HTR-8/SVneo (cell line): ENCODE data around the gene STRN3.
"Not testable (repeated sequence)": the region's sequence is repeated elsewhere in the genome, so short reads cannot be mapped to it uniquely, and the experiment has no call there.

Experiments used
- DNase-seq: peaks from one replicate; pipeline ENCODE4 v3.0.0; 2011; ENCODE audit warnings: low spot score, mixed read lengths; ENCODE audit not compliant: insufficient read length
- FAIRE-seq: peaks from 2 replicates; lab custom pipeline; 2011; peaks lifted over from hg19 to GRCh38; lab: Jason Lieb, UNC

STRN3 gene, protein sequence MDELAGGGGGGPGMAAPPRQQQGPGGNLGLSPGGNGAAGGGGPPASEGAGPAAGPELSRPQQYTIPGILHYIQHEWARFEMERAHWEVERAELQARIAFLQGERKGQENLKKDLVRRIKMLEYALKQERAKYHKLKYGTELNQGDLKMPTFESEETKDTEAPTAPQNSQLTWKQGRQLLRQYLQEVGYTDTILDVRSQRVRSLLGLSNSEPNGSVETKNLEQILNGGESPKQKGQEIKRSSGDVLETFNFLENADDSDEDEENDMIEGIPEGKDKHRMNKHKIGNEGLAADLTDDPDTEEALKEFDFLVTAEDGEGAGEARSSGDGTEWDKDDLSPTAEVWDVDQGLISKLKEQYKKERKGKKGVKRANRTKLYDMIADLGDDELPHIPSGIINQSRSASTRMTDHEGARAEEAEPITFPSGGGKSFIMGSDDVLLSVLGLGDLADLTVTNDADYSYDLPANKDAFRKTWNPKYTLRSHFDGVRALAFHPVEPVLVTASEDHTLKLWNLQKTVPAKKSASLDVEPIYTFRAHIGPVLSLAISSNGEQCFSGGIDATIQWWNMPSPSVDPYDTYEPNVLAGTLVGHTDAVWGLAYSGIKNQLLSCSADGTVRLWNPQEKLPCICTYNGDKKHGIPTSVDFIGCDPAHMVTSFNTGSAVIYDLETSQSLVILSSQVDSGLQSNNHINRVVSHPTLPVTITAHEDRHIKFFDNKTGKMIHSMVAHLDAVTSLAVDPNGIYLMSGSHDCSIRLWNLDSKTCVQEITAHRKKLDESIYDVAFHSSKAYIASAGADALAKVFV

DNA sequence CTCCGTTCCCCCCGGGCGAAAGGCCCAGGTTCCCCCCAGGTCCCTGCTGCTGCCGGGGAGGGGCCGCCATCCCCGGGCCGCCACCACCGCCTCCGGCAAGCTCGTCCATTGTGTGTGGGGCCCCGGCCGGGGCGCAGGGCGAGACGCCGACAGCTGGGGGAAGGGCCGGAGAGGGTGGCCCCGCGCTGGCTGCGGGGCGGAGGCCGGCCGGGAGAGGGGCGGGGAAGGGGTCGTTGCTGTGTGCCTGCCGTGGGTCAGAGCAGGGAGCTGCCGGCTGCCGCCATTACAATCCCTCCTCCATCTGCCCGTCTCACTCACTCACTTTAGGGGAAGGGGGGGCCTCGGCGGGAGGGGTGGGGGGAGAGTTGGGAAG lies at the start of gene STRN3:
STRN3 (minus strand) TSS at position 303 of the 373 bp plus-strand sequence; CDS start at position 109, 194 bp downstream.
- no peak for DNase-seq
- no peak for FAIRE-seq

DNA sequence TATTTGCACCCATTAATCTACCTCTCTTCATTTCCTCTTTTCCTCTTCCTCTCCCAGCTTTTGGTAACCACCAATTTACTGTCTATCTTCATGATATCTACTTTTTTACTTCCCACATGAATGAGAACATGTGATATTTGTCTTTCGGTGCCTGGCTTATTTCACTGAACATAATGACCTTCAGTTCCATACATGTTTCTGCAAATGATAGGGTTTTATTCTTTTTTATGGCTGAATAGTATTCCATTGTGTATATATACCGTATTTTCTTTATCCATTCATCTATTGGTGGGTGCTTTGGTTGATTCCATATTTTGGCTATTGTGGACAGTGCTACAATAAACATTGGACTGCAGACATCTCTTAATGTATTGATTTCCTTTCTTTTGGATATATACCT lies 49.0 kb upstream of the STRN3 start:
- DNase-seq, result no peak
- FAIRE-seq, result peak; percentile 26

DNA sequence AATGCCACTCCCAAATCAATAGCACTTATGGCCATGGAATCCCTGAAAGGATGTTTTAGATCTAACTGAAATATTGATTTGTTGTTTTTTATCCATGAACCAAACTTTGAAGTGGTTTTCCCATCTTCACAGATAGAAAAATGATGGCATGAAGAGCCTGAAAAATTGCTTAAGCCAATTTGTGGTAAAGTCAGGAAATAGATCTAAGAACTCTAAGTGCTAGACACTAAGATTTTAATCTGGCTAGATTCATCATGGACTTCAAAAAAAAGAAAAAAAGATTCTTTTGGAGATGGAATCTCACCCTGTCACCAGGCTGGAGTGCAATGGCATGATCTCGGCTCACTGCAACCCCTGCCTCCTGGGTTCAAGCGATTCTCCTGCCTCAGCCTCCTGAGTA lies 45.0 kb upstream of the STRN3 start:
- FAIRE-seq (no peak), DNase-seq (no peak)

DNA sequence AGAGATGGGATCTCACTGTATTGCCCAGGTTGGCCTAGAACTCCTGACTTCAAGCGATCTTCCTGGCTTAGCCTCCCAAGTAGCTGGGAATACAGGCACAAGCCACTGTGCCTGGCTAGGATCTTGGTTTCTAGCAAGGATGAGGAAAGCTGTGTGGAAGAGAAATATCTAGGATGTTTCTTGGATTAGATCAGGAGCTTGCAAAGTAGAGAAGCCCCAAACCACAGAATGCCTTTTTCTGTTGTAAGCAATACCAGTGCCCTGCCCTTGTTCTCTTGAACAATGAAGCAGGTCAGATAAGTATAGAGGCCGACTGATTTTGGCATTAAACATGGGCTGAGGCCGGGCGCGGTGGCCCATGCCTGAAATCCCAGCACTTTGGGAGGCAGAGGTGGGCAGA lies 44.3 kb upstream of the STRN3 start:
- DNase-seq (peak; percentile 95), FAIRE-seq (peak; percentile 98)

DNA sequence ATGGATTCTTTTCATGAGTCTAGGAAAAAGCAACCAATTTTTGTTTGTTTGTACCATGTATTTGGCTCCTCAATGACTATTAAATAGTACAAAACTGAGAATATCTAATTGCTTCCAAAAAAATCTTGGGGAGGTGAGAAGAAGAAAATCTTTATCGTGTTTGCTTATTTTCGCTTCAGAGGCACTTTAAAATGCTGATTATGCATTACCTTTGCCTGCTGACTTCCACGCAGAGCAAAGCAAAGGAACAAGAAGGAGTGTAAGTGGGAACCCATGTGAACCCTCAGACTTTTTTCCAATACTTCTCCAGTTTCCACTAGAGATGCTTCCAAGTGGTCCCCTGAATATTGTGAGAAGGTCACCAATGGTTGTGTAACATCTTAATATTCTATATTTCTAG lies 43.2 kb upstream of the STRN3 start:
- peak; percentile 54 for FAIRE-seq

DNA sequence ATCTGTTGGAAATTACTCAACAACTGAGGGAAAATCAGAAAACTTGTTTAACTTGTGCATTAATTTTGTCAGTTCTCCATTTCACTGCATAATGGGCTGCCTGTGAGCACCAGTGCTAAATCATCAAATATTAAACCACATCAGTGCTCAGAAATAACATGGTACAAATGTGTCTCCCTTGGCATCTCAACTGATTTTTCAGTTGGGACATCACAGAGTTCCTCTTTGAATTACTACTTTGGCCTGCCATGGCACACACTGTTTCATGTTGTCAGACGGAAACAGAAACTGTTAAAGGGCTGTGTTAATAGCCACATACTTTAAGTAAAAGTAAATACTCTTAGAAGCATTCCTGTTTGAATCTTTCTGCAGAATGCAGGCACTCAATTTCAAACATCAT lies 42.1 kb upstream of the STRN3 start:
- FAIRE-seq, result peak; percentile 38
- DNase-seq, result no peak

More for the DNA sequence above, 43.2 kb upstream of the STRN3 start:
- no peak for DNase-seq

DNA sequence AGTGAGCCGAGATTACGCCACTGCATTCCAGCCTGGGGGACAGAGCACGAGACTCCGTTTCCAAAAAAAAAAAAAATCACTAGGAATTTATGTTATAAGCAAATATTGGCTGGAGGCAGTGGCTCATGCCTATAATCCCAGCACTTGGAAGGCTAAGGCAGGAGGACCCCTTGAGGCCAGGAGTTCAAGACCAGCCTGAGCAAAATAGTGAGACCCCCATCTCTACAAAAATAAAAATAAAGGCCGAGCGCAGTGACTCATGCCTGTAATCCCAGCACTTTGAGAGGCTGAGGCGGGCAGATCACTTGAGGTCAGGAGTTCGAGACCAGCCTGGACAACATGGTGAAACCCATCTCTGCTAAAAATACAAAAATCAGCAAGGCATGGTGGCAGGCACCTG lies 36.7 kb upstream of the STRN3 start:
- not testable (repeated sequence) for FAIRE-seq, DNase-seq

DNA sequence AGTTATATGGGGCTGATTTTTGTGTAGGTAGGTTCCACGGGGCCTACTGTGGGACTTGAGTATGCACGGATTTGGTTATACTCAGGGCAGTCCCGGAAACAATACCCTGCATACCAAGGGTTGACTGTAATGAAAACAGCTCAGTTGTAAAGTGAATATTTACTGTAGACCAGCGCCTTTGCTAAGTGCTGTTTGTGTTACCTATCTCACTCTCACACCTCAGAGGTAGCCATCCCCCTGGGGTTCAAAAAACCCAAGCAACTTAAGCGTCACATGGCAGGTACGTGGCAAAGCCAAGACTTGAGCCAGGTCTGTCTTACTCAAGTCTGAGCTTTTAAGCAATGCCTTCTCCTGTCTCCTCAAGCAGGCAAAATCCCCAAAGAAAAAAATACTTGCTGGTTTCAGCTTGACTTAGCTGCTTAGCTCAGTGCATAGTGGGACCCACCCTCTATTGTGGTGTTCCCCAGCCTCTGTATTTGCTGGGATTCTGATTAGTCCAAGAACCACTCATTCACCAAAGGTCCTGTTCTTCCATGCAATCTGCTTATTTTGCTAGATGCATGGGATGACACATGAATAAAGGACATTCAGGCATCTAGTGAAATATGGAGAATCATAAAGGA lies 34.2 kb upstream of the STRN3 start:
- DNase-seq, result no peak
- FAIRE-seq, result no peak

DNA sequence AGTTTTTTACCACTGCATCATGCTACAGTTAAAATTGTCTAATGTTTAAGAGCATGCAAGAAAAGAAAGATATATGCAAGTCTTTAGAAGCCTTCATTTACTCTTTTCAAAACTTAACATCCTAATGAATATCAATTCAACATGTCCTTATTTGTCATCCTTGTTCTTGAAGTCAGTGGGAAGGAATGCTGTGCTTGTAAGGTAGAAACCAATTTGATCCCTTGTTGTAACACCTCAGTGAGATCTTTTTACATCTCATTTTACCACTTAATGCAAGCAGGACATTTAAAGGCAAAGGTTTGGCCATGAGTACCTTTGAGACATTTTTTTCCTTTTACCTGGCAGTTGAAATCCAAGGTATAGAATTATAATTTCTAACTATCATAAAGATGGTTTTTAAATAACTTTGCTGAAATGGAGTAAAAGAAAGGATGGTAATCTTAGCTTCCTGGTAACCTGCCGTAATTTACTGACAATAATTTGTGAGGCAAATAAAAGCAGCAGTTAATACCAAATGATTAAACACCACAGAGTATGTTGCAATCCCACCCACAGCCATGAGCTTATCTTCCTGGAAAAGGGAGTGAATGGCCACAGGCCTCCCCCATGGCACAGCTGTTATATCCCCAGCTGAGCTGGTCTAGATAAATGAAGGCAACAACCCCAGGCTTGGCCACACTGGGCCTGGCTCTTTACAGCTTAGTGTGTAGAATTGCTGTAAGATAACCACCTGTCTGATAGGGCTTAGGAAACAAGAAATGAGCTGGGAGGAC lies 33.2 kb upstream of the STRN3 start:
- DNase-seq (peak; percentile 80), FAIRE-seq (peak; percentile 87)

DNA sequence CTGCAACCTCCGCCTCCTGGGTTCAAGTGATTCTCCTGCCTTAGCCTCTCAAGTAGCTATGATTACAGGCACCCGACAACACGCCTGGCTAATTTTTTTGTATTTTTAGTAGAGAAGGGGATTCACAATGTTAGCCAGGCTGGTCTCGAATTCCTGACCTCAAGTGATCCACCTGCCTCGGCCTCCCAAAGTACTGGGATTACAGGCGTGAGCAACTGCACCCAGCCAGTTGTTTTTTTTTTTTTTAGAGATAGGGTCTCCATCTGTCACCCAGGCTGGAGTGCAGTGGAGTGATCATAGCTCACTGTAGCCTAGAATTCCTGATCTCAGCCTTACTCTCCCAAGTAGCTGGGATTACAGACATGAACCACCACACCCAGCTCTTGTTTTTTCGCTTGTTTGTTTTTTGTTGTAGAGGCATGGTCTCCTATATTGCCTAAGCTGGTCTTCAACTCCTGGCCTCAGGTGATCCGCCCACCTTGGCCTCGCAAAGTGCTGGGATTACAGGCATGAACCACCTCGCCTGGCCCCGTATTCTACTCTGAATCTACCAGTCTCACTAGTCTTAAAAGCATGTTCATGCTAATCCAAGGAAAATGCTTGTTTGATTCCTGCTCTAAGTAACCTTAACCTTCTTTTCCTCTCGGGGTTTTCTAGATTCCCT lies 31.7 kb upstream of the STRN3 start:
- DNase-seq (no peak), FAIRE-seq (no peak)

DNA sequence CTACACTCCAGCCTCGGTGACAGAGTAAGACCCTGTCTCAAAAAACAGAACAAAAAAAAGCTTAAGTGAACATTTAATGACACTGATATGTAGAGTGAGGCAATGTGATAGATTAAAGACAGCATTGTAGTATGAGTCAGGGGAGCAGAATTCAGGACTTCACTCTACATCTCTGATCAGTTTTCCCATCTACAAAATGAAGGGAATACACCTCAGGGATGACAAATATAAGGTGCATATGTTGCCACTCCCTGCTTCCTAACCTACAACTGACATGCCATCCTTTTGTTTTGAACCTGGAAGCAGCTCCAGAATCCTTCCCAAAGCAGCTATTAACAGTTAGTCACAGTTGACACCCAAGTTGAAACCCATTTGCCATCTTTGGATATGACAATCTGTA lies 30.9 kb upstream of the STRN3 start:
- FAIRE-seq, result peak; percentile 69
- DNase-seq, result no peak

DNA sequence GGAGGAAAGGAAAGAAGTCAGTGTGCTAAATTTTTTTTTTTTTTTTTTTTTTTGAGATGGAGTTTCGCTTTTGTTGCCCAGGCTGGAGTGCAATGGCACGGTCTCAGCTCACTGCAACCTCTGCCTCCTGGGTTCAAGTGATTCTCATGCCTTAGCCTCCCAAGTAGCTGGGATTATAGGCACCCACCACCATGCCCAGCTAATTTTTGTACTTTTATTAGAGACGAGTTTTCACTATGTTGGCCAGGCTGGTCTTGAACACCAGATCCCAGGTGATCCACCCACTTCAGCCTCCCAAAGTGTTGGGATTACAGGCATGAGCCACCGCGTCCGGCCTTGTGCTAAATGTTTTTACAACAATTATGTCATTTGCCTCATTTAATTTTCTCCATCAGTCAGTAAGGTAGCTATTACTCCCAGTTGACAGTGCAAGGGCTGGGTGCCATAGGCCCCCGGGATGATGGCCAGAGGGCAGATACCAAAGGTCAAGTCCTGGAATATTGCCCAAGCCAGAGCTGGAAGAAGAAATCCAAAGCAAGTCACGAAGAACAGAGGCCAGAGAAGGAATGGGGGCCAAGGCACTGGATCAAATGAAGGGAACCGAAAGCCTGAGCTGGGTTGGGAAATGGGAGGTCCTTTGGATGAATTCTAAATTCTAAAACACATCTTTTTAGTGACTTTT lies 26.9 kb upstream of the STRN3 start:
- FAIRE-seq, DNase-seq: not testable (repeated sequence)

DNA sequence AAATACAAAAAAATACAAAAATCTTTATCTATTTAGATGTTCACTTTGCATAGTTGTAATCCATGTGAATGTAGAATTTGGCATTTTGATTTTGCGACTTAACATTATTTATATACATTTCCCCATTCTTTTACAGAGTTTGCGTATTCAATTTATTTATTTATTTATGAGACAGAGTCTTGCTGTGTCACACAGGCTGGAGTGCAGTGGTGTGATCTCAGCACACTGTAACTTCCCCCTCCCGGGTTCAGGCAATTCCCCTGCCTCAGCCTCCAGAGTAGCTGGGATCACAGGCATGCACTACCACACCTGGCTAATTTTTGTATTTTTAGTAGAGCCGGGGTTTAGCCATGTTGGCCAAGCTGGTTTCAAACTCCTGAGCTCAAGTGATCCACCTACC lies 25.3 kb upstream of the STRN3 start:
- no peak for FAIRE-seq

DNA sequence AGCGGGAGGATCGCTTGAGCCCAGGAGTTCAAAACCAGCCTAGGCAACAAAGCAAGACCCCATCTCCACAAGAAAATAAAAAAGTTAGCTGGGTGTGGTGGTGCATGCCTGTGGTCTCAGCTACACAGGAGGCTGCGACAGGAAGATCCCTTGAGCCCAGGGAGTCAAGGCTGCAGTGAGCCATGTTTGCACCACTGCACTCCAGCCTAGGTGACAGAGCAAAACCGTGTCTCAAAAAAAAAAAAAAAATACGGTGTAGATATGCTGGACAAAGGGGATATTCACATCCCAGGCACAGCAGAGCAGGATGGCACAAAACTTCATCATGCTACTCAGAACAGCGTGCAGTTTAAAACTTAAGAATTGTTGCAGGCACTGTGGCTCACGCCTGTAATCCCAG lies 24.8 kb upstream of the STRN3 start:
- DNase-seq (no peak), FAIRE-seq (no peak)

More for the DNA sequence above, 25.3 kb upstream of the STRN3 start:
- DNase-seq, result no peak

DNA sequence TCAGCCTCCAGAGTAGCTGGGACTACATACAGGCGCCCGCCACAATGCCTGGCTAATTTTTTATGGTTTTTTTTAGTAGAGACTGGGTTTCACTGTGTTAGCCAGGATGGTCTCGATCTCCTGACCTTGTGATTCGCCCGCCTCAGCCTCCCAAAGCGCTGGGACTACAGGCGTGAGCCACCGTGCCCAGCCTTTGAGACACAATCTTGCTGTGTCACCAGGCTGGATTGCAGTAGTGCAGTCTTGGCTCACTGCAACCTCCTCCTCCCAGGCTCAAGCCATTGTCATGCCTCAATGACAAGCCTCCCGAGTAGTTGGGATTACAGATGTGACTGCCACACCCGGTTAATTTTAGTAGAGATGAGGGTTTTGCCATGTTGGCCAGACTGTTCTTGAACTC lies 21.3 kb upstream of the STRN3 start:
- FAIRE-seq (no peak), DNase-seq (no peak)

DNA sequence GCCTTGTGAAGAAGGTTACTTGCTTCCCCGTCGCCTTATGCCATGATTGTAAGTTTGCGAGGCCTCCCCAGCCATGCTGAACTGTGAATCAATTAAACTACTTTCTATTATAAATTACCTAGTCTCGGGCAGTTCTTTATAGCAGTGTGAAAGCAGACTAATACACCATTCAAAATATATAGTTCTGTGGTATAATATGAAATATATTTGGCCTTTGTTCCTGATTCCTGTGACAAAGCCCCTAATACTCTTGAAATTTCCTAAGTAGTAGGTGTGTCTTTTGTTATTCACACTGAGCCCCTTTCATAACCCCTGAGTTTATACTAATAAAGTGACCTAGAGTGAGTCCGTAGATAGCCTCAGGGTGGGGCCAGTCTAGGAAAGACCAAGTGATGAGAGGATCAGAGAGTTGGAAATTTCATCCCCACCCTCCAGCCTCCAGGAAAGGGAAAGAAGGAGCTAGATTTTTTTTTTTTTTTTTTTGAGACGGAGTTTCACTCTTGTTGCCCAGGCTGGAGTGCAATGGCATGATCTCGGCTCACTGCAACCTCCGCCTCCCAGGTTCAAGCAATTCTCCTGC lies 19.4 kb upstream of the STRN3 start:
- FAIRE-seq (no peak), DNase-seq (no peak)

DNA sequence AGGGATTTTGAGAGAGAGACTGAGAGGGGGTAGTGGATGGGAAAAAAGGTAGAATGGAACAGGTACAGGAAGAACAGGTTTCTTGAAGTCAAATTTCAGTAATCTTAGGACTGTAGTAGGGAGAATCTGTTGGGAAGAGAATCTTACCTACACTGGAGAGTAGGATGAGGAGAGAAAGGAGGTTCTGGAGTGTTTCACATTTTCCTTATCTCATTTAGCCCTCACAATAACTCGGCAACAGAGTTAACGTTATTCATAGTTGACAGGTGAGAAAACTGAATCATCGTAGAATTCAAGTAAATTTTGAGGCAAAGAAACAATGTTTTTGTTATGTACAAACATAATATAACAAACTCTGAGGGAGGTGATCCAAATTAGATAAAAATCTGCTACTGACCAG lies 17.2 kb upstream of the STRN3 start:
- DNase-seq, result no peak
- no peak for FAIRE-seq

DNA sequence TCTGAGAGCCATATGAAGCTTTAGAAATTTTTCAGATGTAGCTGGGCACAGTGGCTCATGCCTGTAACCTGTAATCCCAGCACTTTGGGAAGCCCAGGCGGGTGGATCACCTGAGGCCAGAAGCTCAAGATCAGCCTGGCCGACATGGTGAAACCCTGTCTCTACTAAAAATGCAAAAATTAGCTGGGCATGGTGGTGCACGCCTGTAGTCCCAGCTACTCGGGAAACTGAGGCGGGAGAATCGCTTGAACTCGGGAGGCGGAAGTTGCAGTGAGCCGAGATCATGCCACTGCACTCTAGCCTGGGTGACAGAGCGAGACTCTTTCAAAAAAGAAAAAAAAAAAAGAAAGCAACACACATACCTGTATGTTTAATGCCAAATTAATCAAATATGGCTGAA lies 16.7 kb upstream of the STRN3 start:
- DNase-seq, FAIRE-seq: not testable (repeated sequence)

DNA sequence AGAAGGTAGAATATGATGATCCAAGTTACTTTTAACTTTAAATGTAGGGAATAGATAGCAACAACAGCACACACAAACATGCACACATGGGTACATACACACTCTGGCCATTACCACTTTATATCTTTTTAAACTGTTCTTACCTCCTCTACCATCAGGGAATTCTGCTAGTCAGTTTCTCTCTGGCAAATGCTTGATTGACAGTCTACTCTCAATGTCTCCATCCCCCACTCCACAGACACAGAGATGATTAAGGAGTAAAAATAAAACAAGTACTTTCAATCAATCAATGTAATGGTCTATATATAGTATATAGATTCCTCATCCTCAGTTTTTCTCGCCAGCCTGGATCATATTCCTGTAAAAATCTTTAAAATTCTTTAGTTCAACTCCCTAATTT lies 16.1 kb upstream of the STRN3 start:
- FAIRE-seq, result peak; percentile 65

More for the DNA sequence above, 16.1 kb upstream of the STRN3 start:
- DNase-seq, result no peak
